HEK293 (cell line): Measurements from ENCODE around the gene PERM1.

Source experiments
- GLIS2 ChIP-seq: fragments of 450-650 bp; formaldehyde crosslinking; IDR thresholded peaks from 2 replicates; pipeline ENCODE4 v1.5.1; 2016; ENCODE audit warnings: missing biosample characterization, missing genetic modification characterization
- HIC1 ChIP-seq: fragments of 450-650 bp; formaldehyde crosslinking; IDR thresholded peaks from 2 replicates; pipeline ENCODE4 v1.5.1; 2016; ENCODE audit warnings: missing biosample characterization, missing genetic modification characterization
- MEIS1 ChIP-seq: sonication (generic); formaldehyde crosslinking; IDR thresholded peaks from 2 replicates; pipeline ENCODE4 v1.8.1; 2022; ENCODE audit warnings: missing genetic modification reagents, mild to moderate bottlenecking, borderline replicate concordance
- MZF1 ChIP-seq: fragments of 450-650 bp; formaldehyde crosslinking; IDR thresholded peaks from 2 replicates; pipeline ENCODE4 v1.5.1; 2017; ENCODE audit warnings: missing biosample characterization, missing genetic modification characterization, borderline replicate concordance
- PATZ1 ChIP-seq: fragments of 450-650 bp; formaldehyde crosslinking; IDR thresholded peaks from 2 replicates; pipeline ENCODE4 v1.5.1; 2016; ENCODE audit warnings: missing biosample characterization, missing genetic modification characterization
- REPIN1 ChIP-seq: fragments of 450-650 bp; formaldehyde crosslinking; IDR thresholded peaks from 2 replicates; pipeline ENCODE4 v1.5.1; 2017; ENCODE audit warnings: missing biosample characterization, missing genetic modification characterization, low read depth
- YY2 ChIP-seq: fragments of 450-650 bp; formaldehyde crosslinking; IDR thresholded peaks from 2 replicates; pipeline ENCODE4 v1.5.1; 2016; ENCODE audit warnings: missing biosample characterization, missing genetic modification characterization
- ZBTB44 ChIP-seq: fragments of 450-650 bp; IDR thresholded peaks from 2 replicates; pipeline ENCODE4 v1.5.1; 2018; ENCODE audit warnings: missing biosample characterization, mild to moderate bottlenecking, missing genetic modification characterization
- ZBTB48 ChIP-seq: fragments of 450-650 bp; formaldehyde crosslinking; IDR thresholded peaks from 2 replicates; pipeline ENCODE4 v1.5.1; 2016; ENCODE audit warnings: missing biosample characterization, missing genetic modification characterization
- ZBTB8A ChIP-seq: fragments of 450-650 bp; formaldehyde crosslinking; IDR thresholded peaks from 2 replicates; pipeline ENCODE4 v1.5.1; 2016; ENCODE audit warnings: missing biosample characterization, missing genetic modification characterization
- ZNF155 ChIP-seq: fragments of 450-650 bp; formaldehyde crosslinking; IDR thresholded peaks from 2 replicates; pipeline ENCODE4 v1.5.1; 2016; ENCODE audit warnings: missing biosample characterization, missing genetic modification characterization
- ZNF202 ChIP-seq: fragments of 450-650 bp; formaldehyde crosslinking; IDR thresholded peaks from 2 replicates; pipeline ENCODE4 v1.5.1; 2016; ENCODE audit warnings: missing biosample characterization, missing genetic modification characterization, borderline replicate concordance
- ZNF214 ChIP-seq: fragments of 450-650 bp; formaldehyde crosslinking; IDR thresholded peaks from 2 replicates; pipeline ENCODE4 v1.5.1; 2017; ENCODE audit warnings: missing biosample characterization, mild to moderate bottlenecking, missing genetic modification characterization, borderline replicate concordance
- ZNF221 ChIP-seq: fragments of 450-650 bp; formaldehyde crosslinking; IDR thresholded peaks from 2 replicates; pipeline ENCODE4 v1.5.1; 2017; ENCODE audit warnings: missing biosample characterization, missing genetic modification characterization, borderline replicate concordance
- ZNF239 ChIP-seq: fragments of 450-650 bp; formaldehyde crosslinking; IDR thresholded peaks from 2 replicates; pipeline ENCODE4 v1.5.1; 2016; ENCODE audit warnings: missing biosample characterization, missing genetic modification characterization
- ZNF274 ChIP-seq, 2 experiments: fragments of 200-500 bp in 1 of 2; fragments of 450-650 bp in 1 of 2; sonication (Bioruptor generic) in 1 of 2; formaldehyde crosslinking in 1 of 2; IDR thresholded peaks; 2 replicates each; pipeline versions ENCODE4 v1.5.1 to v1.6.1; 2014 to 2016; ENCODE audit warnings: borderline replicate concordance in 1 of 2, inconsistent platforms in 1 of 2, low read length in 1 of 2, missing biosample characterization in 1 of 2, missing genetic modification characterization in 1 of 2
- ZNF394 ChIP-seq: fragments of 450-650 bp; formaldehyde crosslinking; IDR thresholded peaks from 2 replicates; pipeline ENCODE4 v1.5.1; 2016; ENCODE audit warnings: missing biosample characterization, missing genetic modification characterization, mild to moderate bottlenecking, moderate library complexity, borderline replicate concordance
- ZNF398 ChIP-seq: fragments of 450-650 bp; formaldehyde crosslinking; IDR thresholded peaks from 2 replicates; pipeline ENCODE4 v1.5.1; 2017; ENCODE audit warnings: missing biosample characterization, missing genetic modification characterization
- ZNF404 ChIP-seq: fragments of 450-650 bp; formaldehyde crosslinking; IDR thresholded peaks from 2 replicates; pipeline ENCODE4 v1.5.1; 2017; ENCODE audit warnings: missing biosample characterization, missing genetic modification characterization
- ZNF426 ChIP-seq: fragments of 450-650 bp; formaldehyde crosslinking; IDR thresholded peaks from 2 replicates; pipeline ENCODE4 v1.5.1; 2017; ENCODE audit warnings: missing biosample characterization, missing genetic modification characterization, mild to moderate bottlenecking, inconsistent platforms, moderate library complexity
- ZNF48 ChIP-seq: fragments of 450-650 bp; formaldehyde crosslinking; IDR thresholded peaks from 2 replicates; pipeline ENCODE4 v1.5.1; 2016; ENCODE audit warnings: missing biosample characterization, missing genetic modification characterization
- ZNF600 ChIP-seq: fragments of 450-650 bp; formaldehyde crosslinking; IDR thresholded peaks from 2 replicates; pipeline ENCODE4 v1.5.1; 2016; ENCODE audit warnings: missing biosample characterization, missing genetic modification characterization
- ZNF645 ChIP-seq: fragments of 450-650 bp; formaldehyde crosslinking; IDR thresholded peaks from 2 replicates; pipeline ENCODE4; 2016; ENCODE audit warnings: missing biosample characterization, missing genetic modification characterization
- ZNF701 ChIP-seq: fragments of 450-650 bp; formaldehyde crosslinking; IDR thresholded peaks from 2 replicates; pipeline ENCODE4 v1.5.1; 2016; ENCODE audit warnings: missing biosample characterization, missing genetic modification characterization
- ZNF707 ChIP-seq: fragments of 450-650 bp; formaldehyde crosslinking; IDR thresholded peaks from 2 replicates; pipeline ENCODE4 v1.5.1; 2016; ENCODE audit warnings: missing biosample characterization, missing genetic modification characterization
- ZNF776 ChIP-seq: fragments of 450-650 bp; formaldehyde crosslinking; IDR thresholded peaks from 2 replicates; pipeline ENCODE4 v1.5.0; 2017; ENCODE audit warnings: missing biosample characterization, missing genetic modification characterization, borderline replicate concordance
- ZSCAN30 ChIP-seq: fragments of 450-650 bp; IDR thresholded peaks from 2 replicates; pipeline ENCODE4 v1.5.1; 2018; ENCODE audit warnings: missing biosample characterization, mild to moderate bottlenecking, missing genetic modification characterization, moderate library complexity
- ZSCAN5A ChIP-seq: fragments of 450-650 bp; formaldehyde crosslinking; IDR thresholded peaks from 2 replicates; pipeline ENCODE4 v1.5.1; 2016; ENCODE audit warnings: missing biosample characterization, missing genetic modification characterization

PERM1 gene

GRCh38 chr1:995665-996633 is 14.1 kb upstream of the PERM1 start (continued):
- TF ChIP-seq ZSCAN30 (tag by site-specific recombination) (no peak), ZNF645 (tag by site-specific recombination) (no peak), ZNF398 (tag by site-specific recombination) (no peak), ZNF701 (no peak), GLIS2 (tag by site-specific recombination) (peak; percentile 63), ZNF221 (tag by site-specific recombination) (no peak), MZF1 (tag by site-specific recombination) (no peak), ZNF274 (IDR thresholded peaks at IDR 0.05; ENCODE audit: low read length) (no peak), ZNF274 (tag by site-specific recombination; IDR thresholded peaks at IDR 0.05; ENCODE audit: borderline replicate concordance) (no peak), ZNF214 (tag by site-specific recombination) (no peak), ZNF202 (no peak), ZSCAN5A (tag by site-specific recombination) (no peak), MEIS1 (CRISPR knock-in tag) (no peak), ZNF155 (tag by site-specific recombination) (no peak), REPIN1 (no peak), HIC1 (tag by site-specific recombination) (0 out of 2 replicates have a peak, but pooled peaks have one; percentile 13), PATZ1 (peak; percentile 75), ZBTB44 (tag by site-specific recombination) (no peak), ZBTB48 (tag by site-specific recombination) (peak; percentile 12; the same call in 1 of the 2 replicates), ZNF48 (tag by site-specific recombination) (no peak), ZNF426 (tag by site-specific recombination) (no peak), ZNF707 (tag by site-specific recombination) (no peak), ZNF600 (tag by site-specific recombination) (peak; percentile 49; the same call in 1 of the 2 replicates), ZNF404 (no peak), ZNF239 (tag by site-specific recombination) (no peak), ZBTB8A (tag by site-specific recombination) (peak; percentile 35), ZNF776 (tag by site-specific recombination) (no peak), ZNF394 (tag by site-specific recombination) (no peak), YY2 (tag by site-specific recombination) (no peak)
